B cell (primary cell): Measurements from ENCODE around the gene PSKH1. TPM values are rescaled to one million over a fixed set of nuclear protein-coding genes. Genes with fewer than 3 reads are reported as not detected.

Source experiments
- ATAC-seq: fragments of 200-7000 bp; cut with Tn5 transposase; one replicate; pipeline ENCODE4 v1.10.0; 2021; ENCODE audit warnings: low read depth, mild to moderate bottlenecking, moderate number of reproducible peaks, moderate library complexity
- CTCF ChIA-PET: fragments of 350-600 bp; sonication (Branson Sonifier 250); formaldehyde crosslinking; loops from one replicate; lab custom pipeline; 2021; ENCODE audit warnings: antibody characterized with exemption, inconsistent platforms; lab: Charles Lee
- POLR2A ChIA-PET: fragments of 350-600 bp; sonication (Branson Sonifier 250); formaldehyde crosslinking; loops from one replicate; lab custom pipeline; 2021; ENCODE audit warnings: antibody characterized with exemption; lab: Charles Lee
- DNase-seq: peaks from one replicate; pipeline ENCODE4 v3.0.0; 2013
- H2AFZ ChIP-seq: 2 replicates; pipeline ENCODE4 v1.6.1; 2012; ENCODE audit warnings: mild to moderate bottlenecking, low read depth, low read length; ENCODE audit not compliant: insufficient read depth, poor library complexity, severe bottlenecking
- H3K27ac ChIP-seq, 2 donors: 1 replicate in 1 of 2; 2 replicates in 1 of 2; pipeline ENCODE4 v1.5.1; 2012 to 2013; ENCODE audit warnings: low read length in 2 of 2, mild to moderate bottlenecking in 2 of 2, moderate library complexity in 1 of 2
- H3K27me3 ChIP-seq, 4 experiments: fragments of 200-600 bp in 1 of 4; sonication (generic) in 1 of 4; replicated peaks in 1 of 4; 1 replicate in 2 of 4; 2 replicates in 2 of 4; pipeline versions ENCODE4 v1.6.1 to v1.7.0; 2013 to 2016; ENCODE audit warnings: low read length in 3 of 4, mild to moderate bottlenecking in 2 of 4, mixed read lengths in 1 of 4, moderate library complexity in 1 of 4; ENCODE audit not compliant: insufficient read depth in 4 of 4, control insufficient read depth in 3 of 4; ENCODE audit errors: control extremely low read depth in 1 of 4
- H3K36me3 ChIP-seq, 2 experiments: replicated peaks in 1 of 2; 1 replicate in 1 of 2; 2 replicates in 1 of 2; pipeline versions ENCODE4 v1.6.1 to v1.7.1; 2013; ENCODE audit warnings: low read length in 1 of 2; ENCODE audit not compliant: insufficient read depth in 2 of 2, control insufficient read depth in 1 of 2; ENCODE audit errors: control extremely low read depth in 1 of 2, extremely low read depth in 1 of 2
- H3K4me1 ChIP-seq, 2 donors: fragments of 200-600 bp in 1 of 2; sonication (generic) in 1 of 2; 1 replicate in 1 of 2; 2 replicates in 1 of 2; pipeline versions ENCODE4 v1.5.1 to v1.6.1; 2013 to 2017; ENCODE audit warnings: low read length in 2 of 2; ENCODE audit not compliant: control insufficient read depth in 2 of 2, insufficient read depth in 2 of 2
- H3K4me2 ChIP-seq: replicated peaks from 2 replicates; pipeline ENCODE3; 2012; ENCODE audit warnings: mild to moderate bottlenecking, low read depth, low read length; ENCODE audit not compliant: poor library complexity, severe bottlenecking
- H3K4me3 ChIP-seq, 5 experiments: fragments of 200-600 bp in 1 of 5; sonication (generic) in 1 of 5; 1 replicate in 3 of 5; 2 replicates in 2 of 5; pipeline versions ENCODE4 v1.5.1 to v1.7.0; 2011 to 2016; ENCODE audit warnings: low read length in 4 of 5, mild to moderate bottlenecking in 4 of 5, low read depth in 2 of 5, control low read depth in 1 of 5, moderate library complexity in 1 of 5; ENCODE audit not compliant: insufficient read depth in 1 of 5; ENCODE audit errors: control extremely low read depth in 1 of 5, extremely low read depth in 1 of 5
- H3K79me2 ChIP-seq: fragments of 200-600 bp; sonication (generic); one replicate; pipeline ENCODE4 v1.6.0; 2016; ENCODE audit warnings: low read length; ENCODE audit not compliant: control insufficient read depth, insufficient read depth
- H3K9ac ChIP-seq: fragments of 200-600 bp; sonication (generic); 2 replicates; pipeline ENCODE4 v1.6.1; 2017; ENCODE audit warnings: mild to moderate bottlenecking, low read length, moderate library complexity
- H3K9me3 ChIP-seq, 3 donors: one replicate each; pipeline versions ENCODE4 v1.6.1 to v1.7.1; 2013; ENCODE audit warnings: low read length in 2 of 3; ENCODE audit not compliant: control insufficient read depth in 2 of 3, insufficient read depth in 1 of 3; ENCODE audit errors: control extremely low read depth in 1 of 3
- H4K20me1 ChIP-seq: 2 replicates; pipeline ENCODE4 v1.6.0; 2012; ENCODE audit warnings: mild to moderate bottlenecking, low read length; ENCODE audit not compliant: insufficient read depth, control insufficient read depth, poor library complexity, severe bottlenecking
- H3K27ac Mint-ChIP-seq: one replicate; pipeline ENCODE4 v1.8.0; 2021; ENCODE audit warnings: mixed read lengths
- H3K27me3 Mint-ChIP-seq: one replicate; pipeline ENCODE4 v1.8.0; 2021; ENCODE audit warnings: mixed read lengths
- H3K4me1 Mint-ChIP-seq: one replicate; pipeline ENCODE4 v1.8.0; 2021; ENCODE audit warnings: mixed read lengths
- H3K4me3 Mint-ChIP-seq: one replicate; pipeline ENCODE4 v1.8.0; 2021; ENCODE audit warnings: mixed read lengths
- H3K9me3 Mint-ChIP-seq: one replicate; pipeline ENCODE4 v1.8.0; 2022; ENCODE audit warnings: mixed read lengths; ENCODE audit not compliant: insufficient read depth
- EZH2 ChIP-seq: IDR thresholded peaks from 2 replicates; pipeline ENCODE4 v1.6.1; 2012; ENCODE audit warnings: borderline replicate concordance, low read depth, mild to moderate bottlenecking, moderate library complexity, low read length; ENCODE audit not compliant: insufficient read depth, poor library complexity, severe bottlenecking
- WGBS: methylation state at CpG from one replicate; pipeline ENCODE4 v1.1.5; 2013; ENCODE audit warnings: missing lambda C conversion rate; ENCODE audit not compliant: insufficient coverage; 5-methylcytosine and 5-hydroxymethylcytosine counted together
- intact Hi-C: fragments of 100-400 bp; cut with micrococcal nuclease; formaldehyde crosslinking; loops from one replicate; pipeline ENCODE4 v1.10.0; 2022
- polyA plus RNA-seq: library from polyadenylated mRNA; depleted of rRNA; stranded (reverse); fragments of >200 nt; gene quantifications from 2 replicates; pipeline ENCODE4 v1.2.3, GENCODE V29; 2012
- total RNA-seq, 2 donors: library from RNA; stranded (reverse); fragments of 120-200 nt in 1 of 2; gene quantifications; 1 replicate in 1 of 2; 2 replicates in 1 of 2; pipeline versions ENCODE4 v1.2.3 to v1.2.4, GENCODE V29; 2013 to 2022
- TF ChIP-seq, protein P1 (sequence below): fragments of 200-600 bp; IDR thresholded peaks from one replicate; pipeline ENCODE4 v1.8.0; 2022; ENCODE audit warnings: antibody characterized with exemption, mild to moderate bottlenecking

The PSKH1 gene
- total and polyA plus RNA-seq, 2 donors (not counting 1 experiment from before 2014, with no cell fraction given): 20.1 to 29.1 TPM

DNA sequence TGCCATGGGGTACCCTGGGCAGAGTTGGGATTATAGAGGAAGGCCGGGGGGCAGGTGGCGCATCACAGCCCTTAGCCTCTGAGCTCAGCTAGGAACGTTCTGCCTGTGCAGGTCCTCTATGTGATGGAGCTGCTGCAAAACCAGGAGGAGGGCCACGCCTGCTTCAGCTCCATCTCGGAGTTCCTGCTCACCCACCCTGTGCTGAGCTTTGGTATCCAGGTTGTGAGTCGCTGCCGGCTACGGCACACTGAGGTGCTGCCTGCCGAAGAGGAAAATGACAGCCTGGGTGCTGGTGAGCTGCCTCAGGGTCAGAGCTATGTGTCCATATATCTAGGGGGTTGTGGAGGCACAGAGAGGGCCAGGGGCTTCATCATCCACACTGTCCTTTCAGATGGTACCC lies 14.2 kb upstream of the PSKH1 start:
- POLR2A ChIA-PET: no interaction called here
- Histone ChIP-seq H4K20me1 (peaks cover 27% of the 10 kb centered on the region), H3K9ac (no peak overlapping the region), H3K27ac (no peak overlapping the region), H3K36me3 (peaks cover 0 to 74% of the 10 kb centered on the region in 2 experiments), H3K27me3 (no peaks in the 10 kb centered on the region), H2AFZ (no peak overlapping the region), H3K4me3 (no peak overlapping the region), H3K4me1 (peaks cover 10 to 13% of the 10 kb centered on the region in 2 donors), H3K4me2 (no peak overlapping the region), H3K9me3 (no peaks in the 10 kb centered on the region), H3K79me2 (peaks cover 31% of the 10 kb centered on the region)
- no peak for DNase-seq
- ATAC-seq: no peak
- no peaks in the 10 kb centered on the region for H3K27me3 Mint-ChIP-seq
- CTCF ChIA-PET: interaction anchor here (0.8 to 0.9 kb wide), 2 partner anchors 62 to 162 kb away, joined by 4 to 6 read pairs; no protein-coding TSS in a partner anchor
- H3K4me3 Mint-ChIP-seq: no peak overlapping the region
- H3K27ac Mint-ChIP-seq: no peak overlapping the region
- no peaks in the 10 kb centered on the region for H3K9me3 Mint-ChIP-seq
- peaks cover 19% of the 10 kb centered on the region for H3K4me1 Mint-ChIP-seq
- intact Hi-C loops: no loop called here
- 99% methylated on average over 8 of the region's 9 CpGs for WGBS
- TF ChIP-seq EZH2: no peak
- TF ChIP-seq, protein P1, sequence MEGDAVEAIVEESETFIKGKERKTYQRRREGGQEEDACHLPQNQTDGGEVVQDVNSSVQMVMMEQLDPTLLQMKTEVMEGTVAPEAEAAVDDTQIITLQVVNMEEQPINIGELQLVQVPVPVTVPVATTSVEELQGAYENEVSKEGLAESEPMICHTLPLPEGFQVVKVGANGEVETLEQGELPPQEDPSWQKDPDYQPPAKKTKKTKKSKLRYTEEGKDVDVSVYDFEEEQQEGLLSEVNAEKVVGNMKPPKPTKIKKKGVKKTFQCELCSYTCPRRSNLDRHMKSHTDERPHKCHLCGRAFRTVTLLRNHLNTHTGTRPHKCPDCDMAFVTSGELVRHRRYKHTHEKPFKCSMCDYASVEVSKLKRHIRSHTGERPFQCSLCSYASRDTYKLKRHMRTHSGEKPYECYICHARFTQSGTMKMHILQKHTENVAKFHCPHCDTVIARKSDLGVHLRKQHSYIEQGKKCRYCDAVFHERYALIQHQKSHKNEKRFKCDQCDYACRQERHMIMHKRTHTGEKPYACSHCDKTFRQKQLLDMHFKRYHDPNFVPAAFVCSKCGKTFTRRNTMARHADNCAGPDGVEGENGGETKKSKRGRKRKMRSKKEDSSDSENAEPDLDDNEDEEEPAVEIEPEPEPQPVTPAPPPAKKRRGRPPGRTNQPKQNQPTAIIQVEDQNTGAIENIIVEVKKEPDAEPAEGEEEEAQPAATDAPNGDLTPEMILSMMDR: no peak

DNA sequence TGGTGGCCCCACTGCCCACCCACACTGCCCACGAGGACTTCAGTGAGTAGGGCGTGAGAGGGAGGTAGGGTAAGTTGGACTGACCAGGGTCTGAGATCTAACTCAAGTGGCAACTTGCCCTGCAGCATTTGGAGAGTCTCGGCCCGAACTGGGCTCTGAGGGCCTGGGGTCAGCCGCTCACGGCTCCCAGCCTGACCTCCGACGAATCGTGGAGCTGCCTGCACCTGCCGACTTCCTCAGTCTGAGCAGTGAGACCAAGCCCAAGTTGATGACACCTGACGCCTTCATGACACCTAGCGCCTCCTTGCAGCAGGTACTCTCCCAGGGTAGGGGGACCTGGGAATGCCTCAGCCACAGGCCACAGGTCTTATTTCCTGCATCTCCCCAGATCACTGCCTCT lies 13.6 kb upstream of the PSKH1 start:
- H3K4me1 Mint-ChIP-seq: peaks cover 13% of the 10 kb centered on the region
- DNase-seq (no peak), ATAC-seq (no peak)
- intact Hi-C loops: no loop called here
- Histone ChIP-seq H3K79me2 (peaks cover 27% of the 10 kb centered on the region), H3K9me3 (no peaks in the 10 kb centered on the region), H2AFZ (no peak overlapping the region), H4K20me1 (peaks cover 21% of the 10 kb centered on the region), H3K4me3 (no peak overlapping the region), H3K27ac (no peak overlapping the region), H3K36me3 (peaks cover 0 to 81% of the 10 kb centered on the region in 2 experiments), H3K4me1 (peaks cover 3 to 6% of the 10 kb centered on the region in 2 donors), H3K4me2 (no peak overlapping the region), H3K27me3 (no peaks in the 10 kb centered on the region), H3K9ac (no peak overlapping the region)
- no peaks in the 10 kb centered on the region for H3K9me3 Mint-ChIP-seq
- no peak overlapping the region for H3K4me3 Mint-ChIP-seq
- WGBS: 96% methylated on average over 10 of the region's 12 CpGs
- no peaks in the 10 kb centered on the region for H3K27me3 Mint-ChIP-seq
- TF ChIP-seq, protein P1: no peak
- no peak for TF ChIP-seq EZH2
- ChIA-PET POLR2A (no interaction called here), CTCF (interaction anchor here (0.6 to 1.2 kb wide), 2 partner anchors 63 to 186 kb away, joined by 3 read pairs; no protein-coding TSS in a partner anchor)
- no peak overlapping the region for H3K27ac Mint-ChIP-seq
